ENCODE results near the gene BNC2. TPM values are rescaled to one million over a fixed set of nuclear protein-coding genes. Genes with fewer than 3 reads are reported as not detected.

Gene BNC2
- total RNA-seq, 1 donor from 2014 or later = 25.8 TPM

- DNase-seq = peak; percentile 28
These were observed 273.3 kb downstream of the BNC2 start for GRCh38 chr9:16597136-16597535.

DNA sequence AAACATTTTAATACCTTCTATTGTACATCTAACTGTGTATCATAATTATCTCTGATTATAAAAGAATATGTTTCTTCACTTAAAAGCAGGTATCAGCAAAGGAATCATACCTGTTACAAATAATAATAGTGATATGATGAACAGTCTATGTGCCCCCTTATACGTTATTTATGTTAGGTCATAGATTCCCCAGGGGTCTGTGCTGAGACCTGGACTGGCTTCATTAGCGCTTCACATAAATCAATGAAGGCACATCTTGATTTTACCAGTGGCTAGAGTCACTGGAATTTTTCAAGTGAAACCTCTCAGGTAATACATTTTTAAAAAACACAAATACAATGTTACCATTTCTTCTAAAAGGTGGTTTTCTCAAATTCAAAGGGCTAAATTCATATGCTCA is 275.2 kb downstream of the BNC2 start:
- no peak for DNase-seq

DNA sequence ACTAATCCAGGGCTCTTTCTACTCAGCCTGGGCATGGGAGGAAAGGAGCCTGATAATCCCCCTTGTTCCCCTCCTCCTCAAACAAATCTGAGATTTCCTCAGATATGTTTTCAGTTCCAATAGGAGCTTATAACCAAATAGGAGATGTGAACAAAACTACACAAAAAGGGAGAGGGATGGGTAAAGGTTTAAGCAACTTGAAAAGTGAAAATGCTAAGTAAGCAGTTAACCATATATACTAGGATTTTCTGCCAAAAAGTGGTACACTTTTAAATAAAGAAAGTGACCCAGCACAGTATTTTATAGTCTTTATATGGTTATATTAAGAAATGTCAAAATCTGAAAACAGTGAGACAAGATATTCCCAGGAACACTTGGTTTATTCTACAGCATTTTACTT is 275.7 kb downstream of the BNC2 start:
- DNase-seq = no peak

GRCh38 chr9:16593746-16594145 is 276.7 kb downstream of the BNC2 start:
- no peak for DNase-seq

GRCh38 chr9:16591092-16591491 is 279.4 kb downstream of the BNC2 start:
- no peak for DNase-seq

DNA sequence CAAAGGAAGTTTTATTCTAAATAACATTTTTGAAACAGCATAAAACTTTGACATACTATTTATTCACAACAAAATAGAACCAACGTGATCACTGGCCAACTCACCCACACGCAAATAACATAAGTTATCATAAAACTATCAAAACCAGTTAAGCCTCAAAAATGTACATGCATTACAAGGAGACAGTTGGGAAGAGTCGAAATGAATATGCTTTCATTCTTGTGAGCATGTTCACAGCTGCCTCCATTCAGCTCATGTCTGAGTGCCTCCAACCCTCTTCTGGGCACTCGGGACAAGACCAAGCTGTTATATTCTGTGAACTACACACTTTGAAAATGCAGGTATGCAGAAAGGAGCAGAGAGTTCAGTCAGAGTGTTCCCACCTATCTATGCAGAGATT is 284.9 kb downstream of the BNC2 start:
- no peak for DNase-seq

DNA sequence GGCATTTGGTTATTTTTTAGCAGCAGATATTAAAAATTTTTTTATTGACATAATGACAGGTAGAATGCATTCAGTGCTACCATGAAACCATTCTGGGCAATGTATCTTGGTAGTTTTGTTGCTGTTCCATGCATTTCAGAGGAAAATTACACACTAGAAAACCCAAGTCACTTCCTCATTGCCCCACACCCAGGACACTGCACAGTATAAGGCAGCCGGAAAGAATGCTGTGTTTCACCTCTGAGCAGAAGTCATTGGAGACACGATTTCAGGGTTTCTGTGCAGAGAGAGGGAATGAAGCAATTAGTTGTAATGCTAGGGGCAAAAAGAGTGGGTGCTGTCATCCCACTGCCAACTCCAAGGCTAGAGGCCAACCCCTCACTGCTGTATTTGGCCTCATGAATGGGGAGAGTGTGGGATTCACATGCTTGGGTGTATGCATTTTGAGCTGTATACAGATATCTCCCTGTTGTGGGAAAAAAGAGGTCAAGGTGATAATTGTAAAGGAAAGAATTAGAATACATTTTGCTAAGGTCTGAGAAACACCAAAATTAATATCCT is 290.5 kb downstream of the BNC2 start:
- DNase-seq = no peak

DNA sequence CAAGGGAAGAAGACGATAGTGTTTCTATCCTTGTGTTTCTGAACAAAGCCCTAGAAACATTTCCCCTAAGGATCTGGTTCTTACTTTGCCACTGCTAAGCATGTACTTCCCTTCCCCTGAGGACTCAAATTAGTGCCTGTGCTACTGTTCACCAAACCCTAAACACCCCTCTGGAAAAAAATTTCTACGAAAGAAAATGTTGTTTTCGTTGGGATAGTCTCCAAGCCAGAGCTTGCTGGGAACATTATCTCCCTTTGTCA is 294.6 kb downstream of the BNC2 start:
- no peak for DNase-seq

DNA sequence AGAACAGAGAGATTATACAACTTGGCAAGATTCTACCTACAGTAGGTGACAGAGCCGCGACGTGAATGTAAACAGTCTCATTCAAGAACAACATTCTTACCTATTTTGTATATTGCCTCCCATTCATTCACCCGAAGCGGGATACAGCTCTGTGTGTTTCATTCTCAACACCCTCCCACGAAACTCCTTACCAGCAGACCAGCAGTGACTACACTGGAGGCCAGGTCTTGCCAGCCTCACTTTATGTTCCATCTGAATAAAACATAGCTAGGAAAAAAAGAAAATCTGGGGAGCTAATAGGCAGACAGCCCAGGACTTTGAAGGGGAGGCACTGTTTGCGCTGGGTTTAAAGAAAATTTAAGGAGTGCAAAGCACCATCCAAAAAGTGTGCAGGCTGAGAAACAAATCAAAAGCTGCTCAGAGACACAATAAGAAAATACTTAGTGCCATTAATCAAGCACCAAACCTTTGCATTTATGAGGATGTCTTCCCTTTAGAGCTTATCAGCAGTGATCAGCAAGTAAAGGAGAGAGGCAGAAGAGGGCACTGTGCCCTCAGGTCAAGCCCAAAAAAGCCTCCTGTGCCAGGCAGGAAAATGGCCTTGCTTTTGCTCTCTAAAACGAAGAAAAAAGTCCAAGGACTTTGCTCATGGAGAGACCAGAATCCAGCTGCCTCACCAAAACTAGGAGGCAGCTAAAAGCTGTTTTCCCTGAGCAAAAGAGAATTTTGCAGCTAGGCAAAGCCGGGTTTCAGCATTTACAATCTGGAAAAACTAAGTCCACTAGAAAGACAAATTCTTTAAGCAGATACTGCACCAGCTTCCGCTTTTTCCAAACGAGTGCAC is 295.1 kb downstream of the BNC2 start:
- DNase-seq = no peak

DNA sequence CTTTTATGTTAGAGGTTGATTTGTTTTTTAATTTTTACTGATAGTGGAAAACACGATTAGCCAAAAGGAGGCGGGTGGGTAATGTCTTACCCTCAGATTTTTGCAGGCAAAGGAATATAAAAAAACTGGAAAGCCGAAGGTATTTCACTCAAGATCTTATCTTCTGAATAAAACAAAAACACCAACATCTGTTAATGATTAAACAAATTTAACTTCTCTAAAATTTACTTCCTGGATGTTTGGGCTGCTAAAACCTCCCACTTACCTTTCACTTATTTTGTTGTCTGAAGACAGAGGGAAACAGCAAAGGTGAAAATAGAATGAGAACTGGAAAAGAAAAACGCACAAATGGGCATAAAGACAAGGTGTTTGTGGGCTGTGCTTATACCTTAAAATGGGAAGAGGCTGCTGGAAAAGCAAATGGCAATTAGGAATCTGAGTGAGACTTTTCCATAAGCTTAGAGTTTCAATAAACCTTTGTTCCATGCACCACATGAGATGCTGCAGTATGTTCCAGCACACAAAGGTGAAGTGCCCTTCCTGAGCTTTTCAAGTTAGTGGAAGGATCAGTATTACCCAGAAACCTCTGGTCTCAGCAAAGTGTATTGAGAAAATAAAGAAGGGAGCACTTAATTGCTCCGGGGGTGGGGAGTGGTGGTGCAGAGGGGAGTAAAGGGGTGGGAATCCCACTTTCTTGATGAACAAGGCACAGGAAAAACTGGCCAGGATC is 298.3 kb downstream of the BNC2 start:
- DNase-seq = no peak

DNA sequence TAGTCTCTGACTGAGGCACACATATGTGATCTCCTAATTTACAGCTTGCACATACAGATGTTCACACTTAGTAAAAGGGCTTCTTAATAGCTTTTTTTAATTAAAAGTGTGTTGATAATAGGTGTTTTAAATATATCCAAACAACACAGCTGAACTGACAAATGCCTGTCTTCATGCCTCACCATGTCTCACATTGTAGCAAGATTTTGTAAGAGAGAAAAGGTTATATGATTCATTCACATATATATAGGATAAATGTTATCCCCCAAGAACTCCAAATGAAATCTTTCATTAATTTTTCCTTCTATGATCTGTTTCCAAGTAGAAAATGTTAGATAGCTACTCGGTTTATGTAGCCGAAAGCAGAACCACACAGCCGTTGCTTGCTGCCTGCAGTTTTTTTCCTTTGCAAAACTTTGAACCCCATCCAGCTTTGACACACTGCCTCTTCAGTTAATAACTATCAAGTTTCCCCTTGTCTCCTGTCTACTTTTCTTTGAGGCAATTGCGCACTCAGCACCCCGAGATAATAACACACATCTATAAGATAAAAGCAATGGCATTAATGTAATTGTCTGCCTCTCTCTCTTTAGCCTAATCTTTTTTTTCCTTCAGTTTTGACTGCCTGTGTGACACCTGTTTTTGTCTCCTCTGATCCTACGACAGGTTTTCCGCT is 299.2 kb downstream of the BNC2 start:
- DNase-seq = peak; percentile 58

DNA sequence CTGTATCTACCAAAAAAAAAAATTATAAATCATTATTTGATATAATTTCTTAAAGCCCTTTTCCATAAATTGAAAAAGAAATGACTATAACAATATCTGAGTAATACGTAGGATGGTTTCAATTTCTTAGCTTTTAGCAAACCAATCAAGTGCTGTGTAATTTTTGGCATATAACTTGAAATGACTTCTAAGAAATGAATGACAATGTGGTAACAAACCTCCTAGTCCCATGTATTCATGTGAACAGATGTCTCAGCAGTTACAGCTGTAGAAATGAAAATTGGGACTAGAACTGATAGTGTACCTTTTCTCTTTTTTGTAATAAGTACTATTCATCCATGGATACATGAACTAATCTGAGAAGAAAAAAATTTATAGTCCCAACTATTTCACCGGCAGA is 307.0 kb downstream of the BNC2 start:
- DNase-seq = no peak

GRCh38 chr9:16561121-16561520 is 309.3 kb downstream of the BNC2 start:
- DNase-seq = no peak

DNA sequence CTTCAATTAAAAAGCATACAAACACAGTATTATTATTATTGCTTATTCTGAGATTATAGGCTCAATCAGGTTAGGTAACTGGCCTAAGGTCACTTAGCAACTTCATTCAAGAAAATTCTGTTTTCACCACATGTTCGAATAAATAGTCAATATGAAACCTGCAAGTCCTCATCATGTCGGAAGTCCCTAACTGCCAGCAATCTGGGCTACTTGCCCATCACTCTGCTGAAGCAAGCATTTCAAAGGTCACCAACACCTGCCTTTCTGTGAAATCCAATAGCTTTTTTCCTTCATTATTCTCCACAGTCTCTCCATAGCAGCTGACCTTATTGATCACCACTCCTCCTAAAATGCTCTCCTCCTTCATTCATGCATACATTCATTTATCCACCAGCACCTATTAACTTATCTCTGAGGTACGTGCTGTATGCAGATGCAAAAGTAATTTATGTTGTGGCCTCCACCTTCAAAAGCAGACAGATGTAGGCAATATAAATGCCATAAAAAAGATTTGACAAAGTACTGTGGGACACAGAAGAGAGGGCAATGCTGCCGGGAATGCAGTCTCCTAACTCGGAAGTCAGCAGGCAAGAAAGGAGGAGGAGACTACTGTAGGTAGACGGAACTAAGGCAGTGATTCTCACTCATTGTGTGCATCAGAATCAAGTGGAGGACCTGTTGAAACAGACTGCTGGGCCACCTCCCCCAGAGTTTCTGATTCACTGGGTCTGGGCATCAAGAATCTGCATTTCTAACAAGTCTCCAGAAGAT is 310.9 kb downstream of the BNC2 start:
- DNase-seq = no peak

GRCh38 chr9:16555802-16556201 is 314.7 kb downstream of the BNC2 start:
- no peak for DNase-seq

GRCh38 chr9:16553869-16554540 is 316.5 kb downstream of the BNC2 start:
- DNase-seq = no peak

GRCh38 chr9:16552252-16552651 is 318.2 kb downstream of the BNC2 start:
- DNase-seq = no peak

- peak; percentile 19 for DNase-seq
These were observed 318.8 kb downstream of the BNC2 start for GRCh38 chr9:16551692-16552091.

GRCh38 chr9:16545639-16546038 is 324.8 kb downstream of the BNC2 start:
- no peak for DNase-seq

DNA sequence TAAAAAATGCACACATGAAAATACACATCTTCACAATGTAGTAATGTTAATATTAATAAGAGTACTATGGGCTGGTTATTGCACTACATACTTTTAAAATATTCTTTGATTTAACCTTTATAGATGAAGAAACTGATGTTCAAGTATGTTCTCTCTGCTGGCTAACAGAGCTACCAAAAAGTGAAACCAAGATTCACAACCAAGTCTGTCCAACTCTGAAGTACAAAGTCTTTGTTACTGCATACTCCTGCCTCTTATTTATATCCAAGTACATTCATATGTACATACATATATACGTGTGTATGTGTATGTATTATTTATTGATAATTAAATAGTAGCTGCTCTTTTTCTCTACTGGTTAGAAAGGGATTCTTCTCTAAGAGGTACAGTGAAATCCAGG is 325.6 kb downstream of the BNC2 start:
- no peak for DNase-seq

DNA sequence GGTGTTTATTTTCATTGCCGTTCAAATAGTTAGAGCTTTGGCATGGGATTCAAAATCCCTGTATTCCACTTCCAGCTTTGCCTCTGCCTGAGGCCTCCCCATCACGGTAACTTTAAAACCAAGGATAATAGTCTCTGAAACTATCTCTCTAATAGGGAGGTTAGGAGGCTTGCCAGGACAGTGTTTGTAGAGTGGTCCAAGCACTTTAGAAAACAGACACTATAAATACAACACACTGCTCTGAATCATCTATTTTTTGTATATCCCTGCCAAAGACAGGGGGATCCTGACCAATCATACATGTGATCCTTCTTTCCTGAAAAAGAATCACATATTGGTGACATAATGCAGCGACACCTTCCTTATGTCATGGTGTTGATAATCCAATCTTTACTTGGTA is 326.8 kb downstream of the BNC2 start:
- peak; percentile 41 for DNase-seq

DNA sequence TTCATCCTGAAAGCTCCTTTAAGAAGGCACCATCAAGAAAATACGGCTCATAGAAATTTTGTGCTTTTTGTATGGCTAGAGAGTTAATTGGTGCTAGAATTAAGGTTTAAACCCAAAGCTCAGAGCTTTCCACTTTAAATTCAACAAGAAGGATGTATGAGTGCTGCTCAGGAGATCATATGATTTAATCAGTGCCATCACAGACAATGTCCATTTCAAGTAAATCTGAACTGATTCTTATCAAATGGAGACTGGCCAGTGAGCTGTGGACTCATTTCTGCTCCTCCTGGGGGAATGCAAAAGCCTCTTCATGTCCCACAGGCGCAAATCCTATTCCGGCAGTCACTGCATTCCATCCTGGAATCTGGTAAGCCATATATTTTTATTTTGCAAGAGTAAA is 327.2 kb downstream of the BNC2 start:
- no peak for DNase-seq
